SK-N-SH (cell line): ENCODE results near the gene IFIT1. TPM values are rescaled to one million over a fixed set of nuclear protein-coding genes. Genes with fewer than 3 reads are reported as not detected.

Experiments used
- CTCF ChIA-PET: fragments of 300-600, 350-600 bp; formaldehyde crosslinking; extraction: SDS; loops from one replicate; lab custom pipeline; 2021; lab: Yijun Ruan, JAX
- POLR2A ChIA-PET: fragments of 350-600 bp; sonication (Branson Sonifier 250); formaldehyde crosslinking; extraction: SDS; loops from one replicate; lab custom pipeline; 2020; ENCODE audit warnings: antibody characterized with exemption, inconsistent platforms; lab: Yijun Ruan, JAX
- DNase-seq: peaks from one replicate; pipeline ENCODE4 v3.0.0; 2012
- H2AFZ ChIP-seq: fragments of 200-600 bp; sonication (generic); 2 replicates; pipeline ENCODE4 v1.8.1; 2016; ENCODE audit warnings: antibody characterized with exemption, mild to moderate bottlenecking, low read depth
- H3F3A ChIP-seq: fragments of 200-600 bp; sonication (generic); replicated peaks from 2 replicates; pipeline ENCODE3; 2016; ENCODE audit warnings: antibody characterized with exemption, mild to moderate bottlenecking; ENCODE audit not compliant: insufficient read depth
- H3K27ac ChIP-seq, 2 experiments: fragments of 200-500 bp in 1 of 2; fragments of 200-600 bp in 1 of 2; sonication (Bioruptor generic) in 1 of 2; sonication (generic), shearing (Covaris generic) in 1 of 2; 2 replicates each; pipeline versions ENCODE4 v1.5.1 to v1.6.1; 2014 to 2016; ENCODE audit warnings: low read depth in 2 of 2, inconsistent platforms in 1 of 2, low read length in 1 of 2, mild to moderate bottlenecking in 1 of 2, mixed read lengths in 1 of 2
- H3K27me3 ChIP-seq: fragments of 200-600 bp; sonication (generic), shearing (Covaris generic); 2 replicates; pipeline ENCODE4 v1.6.1; 2016; ENCODE audit warnings: mixed run types; ENCODE audit not compliant: insufficient read depth
- H3K36me3 ChIP-seq, 2 experiments: fragments of 200-500 bp in 1 of 2; fragments of 200-600 bp in 1 of 2; sonication (Bioruptor generic) in 1 of 2; sonication (generic) in 1 of 2; replicated peaks in 1 of 2; 2 replicates each; pipeline versions ENCODE3 to v1.5.1; 2014 to 2016; ENCODE audit warnings: low read length in 1 of 2, mild to moderate bottlenecking in 1 of 2; ENCODE audit not compliant: insufficient read depth in 2 of 2, control insufficient read depth in 1 of 2
- H3K4me1 ChIP-seq, 2 experiments: fragments of 200-500 bp in 1 of 2; fragments of 200-600 bp in 1 of 2; sonication (Bioruptor generic) in 1 of 2; sonication (generic), shearing (Covaris generic) in 1 of 2; 2 replicates each; pipeline versions ENCODE4 v1.5.1 to v1.6.1; 2014 to 2016; ENCODE audit warnings: low read depth in 1 of 2, low read length in 1 of 2, mixed run types in 1 of 2; ENCODE audit not compliant: insufficient read depth in 2 of 2, control insufficient read depth in 1 of 2
- H3K4me2 ChIP-seq: fragments of 200-600 bp; sonication (generic), shearing (Covaris generic); 2 replicates; pipeline ENCODE4 v1.6.1; 2017; ENCODE audit warnings: mixed run types
- H3K4me3 ChIP-seq, 2 experiments: fragments of 200-500 bp in 1 of 2; fragments of 200-600 bp in 1 of 2; sonication (Bioruptor generic) in 1 of 2; sonication (generic), shearing (Covaris generic) in 1 of 2; 2 replicates each; pipeline versions ENCODE4 v1.5.1 to v1.8.1; 2014 to 2016; ENCODE audit warnings: low read depth in 2 of 2, inconsistent platforms in 1 of 2, low read length in 1 of 2, mild to moderate bottlenecking in 1 of 2, mixed read lengths in 1 of 2, moderate library complexity in 1 of 2
- H3K79me2 ChIP-seq: fragments of 200-600 bp; sonication (generic); 2 replicates; pipeline ENCODE4 v1.8.1; 2017; ENCODE audit warnings: mild to moderate bottlenecking; ENCODE audit not compliant: insufficient read depth
- H3K9ac ChIP-seq: fragments of 200-600 bp; sonication (generic); 2 replicates; pipeline ENCODE4 v1.6.1; 2017; ENCODE audit warnings: mixed run types
- H3K9me2 ChIP-seq: fragments of 200-600 bp; sonication (generic); 2 replicates; pipeline ENCODE4 v1.6.1; 2017; ENCODE audit warnings: mixed run types
- H3K9me3 ChIP-seq: fragments of 200-600 bp; sonication (generic); 2 replicates; pipeline ENCODE4 v1.6.1; 2017; ENCODE audit warnings: mixed run types, mild to moderate bottlenecking, moderate library complexity
- H4K20me1 ChIP-seq: fragments of 200-600 bp; sonication (generic); 2 replicates; pipeline ENCODE4 v1.6.1; 2017; ENCODE audit warnings: mild to moderate bottlenecking, mixed run types; ENCODE audit not compliant: insufficient read depth
- CHD2 ChIP-seq: fragments of 150-350 bp; IDR thresholded peaks from 2 replicates; pipeline ENCODE4 v1.6.1; 2018; ENCODE audit warnings: low read length; ENCODE audit not compliant: partially characterized antibody
- ELF1 ChIP-seq: IDR thresholded peaks from 2 replicates; pipeline ENCODE4 v1.4.0; 2012
- FOSL2 ChIP-seq: IDR thresholded peaks from 2 replicates; pipeline ENCODE4 v1.4.0; 2012; ENCODE audit warnings: low read depth, mild to moderate bottlenecking, moderate library complexity, borderline replicate concordance
- GABPA ChIP-seq: IDR thresholded peaks from 2 replicates; pipeline ENCODE4 v1.4.0; 2012; ENCODE audit warnings: low read depth, mild to moderate bottlenecking
- GATA2 ChIP-seq: sonication (generic); formaldehyde crosslinking; IDR thresholded peaks from 2 replicates; pipeline ENCODE4 v1.5.0; 2020; ENCODE audit warnings: mild to moderate bottlenecking, missing genetic modification reagents
- JUND ChIP-seq: IDR thresholded peaks from 2 replicates; pipeline ENCODE4 v1.4.0; 2012
- MEF2A ChIP-seq: IDR thresholded peaks from 2 replicates; pipeline ENCODE4 v1.4.0; 2012; ENCODE audit warnings: low read depth, borderline replicate concordance
- MXI1 ChIP-seq: IDR thresholded peaks from 2 replicates; pipeline ENCODE4 v1.6.1; 2012; ENCODE audit warnings: mild to moderate bottlenecking, low read depth, low read length, improper control_type of control experiment
- NFIC ChIP-seq: IDR thresholded peaks from 2 replicates; pipeline ENCODE4 v1.4.0; 2012; ENCODE audit warnings: borderline replicate concordance
- NRF1 ChIP-seq: IDR thresholded peaks from 2 replicates; pipeline ENCODE4 v1.6.1; 2012; ENCODE audit warnings: low read depth, mild to moderate bottlenecking, low read length
- RFX5 ChIP-seq: IDR thresholded peaks from 2 replicates; pipeline ENCODE4 v1.6.1; 2012; ENCODE audit warnings: mild to moderate bottlenecking, improper control_type of control experiment, low read length
- TCF12 ChIP-seq: IDR thresholded peaks from 2 replicates; pipeline ENCODE4 v1.4.0; 2012
- TEAD4 ChIP-seq: IDR thresholded peaks from 2 replicates; pipeline ENCODE4 v1.4.0; 2012; ENCODE audit warnings: mild to moderate bottlenecking, borderline replicate concordance; ENCODE audit not compliant: insufficient read depth
- USF1 ChIP-seq: IDR thresholded peaks from 2 replicates; pipeline ENCODE4 v1.4.0; 2012; ENCODE audit warnings: low read depth, borderline replicate concordance
- USF2 ChIP-seq: fragments of 150-350 bp; IDR thresholded peaks from 2 replicates; pipeline ENCODE4 v1.6.1; 2017; ENCODE audit warnings: antibody characterized with exemption, low read length, low read depth, borderline replicate concordance
- YY1 ChIP-seq: IDR thresholded peaks from 2 replicates; pipeline ENCODE4 v1.4.0; 2012; ENCODE audit warnings: low read depth, mild to moderate bottlenecking
- WGBS: methylation state at CpG from one replicate; pipeline ENCODE4 v1.1.6; 2017; ENCODE audit warnings: low lambda C conversion rate; 5-methylcytosine and 5-hydroxymethylcytosine counted together
- polyA plus RNA-seq, 3 experiments: library from polyadenylated mRNA; depleted of rRNA; stranded (reverse); fragments of >200 nt; gene quantifications; 2 replicates each; pipeline ENCODE4 v1.2.3, GENCODE V29; 2012
- TF ChIP-seq, protein P1 (sequence below): IDR thresholded peaks from 2 replicates; pipeline ENCODE4; 2012
- TF ChIP-seq, protein P2 (sequence below): IDR thresholded peaks from 2 replicates; pipeline ENCODE4 v1.6.1; 2012; ENCODE audit warnings: mild to moderate bottlenecking, low read depth, low read length, moderate library complexity

Gene IFIT1
- polyA plus RNA-seq, 1 of the 3 experiments (the other 2 are of a cell fraction), result 4.4 TPM

- Histone ChIP-seq H3K27ac (peak overlapping the region in 1 of 2 experiments; percentile 44; a peak in 1 of 4 replicates), H3K4me3 (no peak overlapping the region), H3K9ac (no peak overlapping the region), H3K36me3 (no peaks in the 10 kb centered on the region), H3K27me3 (no peaks in the 10 kb centered on the region), H2AFZ (0 out of 2 replicates have a peak overlapping the region, but pooled peaks have one; percentile 14), H4K20me1 (no peaks in the 10 kb centered on the region), H3K9me3 (no peaks in the 10 kb centered on the region), H3K4me1 (peaks cover 4 to 8% of the 10 kb centered on the region in 2 experiments; a peak in 2 of 4 replicates), H3K4me2 (no peak overlapping the region), H3K79me2 (no peaks in the 10 kb centered on the region), H3F3A (no peaks in the 10 kb centered on the region), H3K9me2 (no peaks in the 10 kb centered on the region)
- POLR2A ChIA-PET, result no interaction called here
- 86% methylated on average over 2 of the region's 2 CpGs for WGBS
- CTCF ChIA-PET, result interaction anchor here (0.8 kb wide), 1 partner anchor 12 kb away, joined by 3 read pairs; no protein-coding TSS in a partner anchor
- no peak for TF ChIP-seq YY1
- 0 out of 2 replicates have a peak, but pooled peaks have one; percentile 17 for TF ChIP-seq GATA2 (CRISPR knock-in tag)
- TF ChIP-seq TCF12, result peak; percentile 34
- peak; percentile 28 for DNase-seq
Observed at GRCh38 chr10:89357975-89358374, 34.4 kb upstream of the IFIT1 start.

- H3K9me3 ChIP-seq, result no peaks in the 10 kb centered on the region
- H4K20me1 ChIP-seq, result no peaks in the 10 kb centered on the region
- H3K9me2 ChIP-seq, result no peaks in the 10 kb centered on the region
- H3K4me2 ChIP-seq, result no peak overlapping the region
- TF ChIP-seq, protein P1, sequence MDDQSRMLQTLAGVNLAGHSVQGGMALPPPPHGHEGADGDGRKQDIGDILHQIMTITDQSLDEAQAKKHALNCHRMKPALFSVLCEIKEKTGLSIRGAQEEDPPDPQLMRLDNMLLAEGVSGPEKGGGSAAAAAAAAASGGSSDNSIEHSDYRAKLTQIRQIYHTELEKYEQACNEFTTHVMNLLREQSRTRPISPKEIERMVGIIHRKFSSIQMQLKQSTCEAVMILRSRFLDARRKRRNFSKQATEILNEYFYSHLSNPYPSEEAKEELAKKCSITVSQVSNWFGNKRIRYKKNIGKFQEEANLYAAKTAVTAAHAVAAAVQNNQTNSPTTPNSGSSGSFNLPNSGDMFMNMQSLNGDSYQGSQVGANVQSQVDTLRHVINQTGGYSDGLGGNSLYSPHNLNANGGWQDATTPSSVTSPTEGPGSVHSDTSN, result no peak
- TF ChIP-seq MXI1 (no peak), USF2 (no peak), JUND (no peak), GATA2 (CRISPR knock-in tag) (no peak), RFX5 (no peak), CHD2 (no peak), GABPA (no peak), YY1 (no peak), NFIC (no peak), FOSL2 (no peak), ELF1 (no peak), USF1 (no peak), MEF2A (no peak), TEAD4 (no peak), NRF1 (no peak)
- TF ChIP-seq, protein P2, sequence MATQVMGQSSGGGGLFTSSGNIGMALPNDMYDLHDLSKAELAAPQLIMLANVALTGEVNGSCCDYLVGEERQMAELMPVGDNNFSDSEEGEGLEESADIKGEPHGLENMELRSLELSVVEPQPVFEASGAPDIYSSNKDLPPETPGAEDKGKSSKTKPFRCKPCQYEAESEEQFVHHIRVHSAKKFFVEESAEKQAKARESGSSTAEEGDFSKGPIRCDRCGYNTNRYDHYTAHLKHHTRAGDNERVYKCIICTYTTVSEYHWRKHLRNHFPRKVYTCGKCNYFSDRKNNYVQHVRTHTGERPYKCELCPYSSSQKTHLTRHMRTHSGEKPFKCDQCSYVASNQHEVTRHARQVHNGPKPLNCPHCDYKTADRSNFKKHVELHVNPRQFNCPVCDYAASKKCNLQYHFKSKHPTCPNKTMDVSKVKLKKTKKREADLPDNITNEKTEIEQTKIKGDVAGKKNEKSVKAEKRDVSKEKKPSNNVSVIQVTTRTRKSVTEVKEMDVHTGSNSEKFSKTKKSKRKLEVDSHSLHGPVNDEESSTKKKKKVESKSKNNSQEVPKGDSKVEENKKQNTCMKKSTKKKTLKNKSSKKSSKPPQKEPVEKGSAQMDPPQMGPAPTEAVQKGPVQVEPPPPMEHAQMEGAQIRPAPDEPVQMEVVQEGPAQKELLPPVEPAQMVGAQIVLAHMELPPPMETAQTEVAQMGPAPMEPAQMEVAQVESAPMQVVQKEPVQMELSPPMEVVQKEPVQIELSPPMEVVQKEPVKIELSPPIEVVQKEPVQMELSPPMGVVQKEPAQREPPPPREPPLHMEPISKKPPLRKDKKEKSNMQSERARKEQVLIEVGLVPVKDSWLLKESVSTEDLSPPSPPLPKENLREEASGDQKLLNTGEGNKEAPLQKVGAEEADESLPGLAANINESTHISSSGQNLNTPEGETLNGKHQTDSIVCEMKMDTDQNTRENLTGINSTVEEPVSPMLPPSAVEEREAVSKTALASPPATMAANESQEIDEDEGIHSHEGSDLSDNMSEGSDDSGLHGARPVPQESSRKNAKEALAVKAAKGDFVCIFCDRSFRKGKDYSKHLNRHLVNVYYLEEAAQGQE, result no peak
- H3K4me3 ChIP-seq, result no peak overlapping the region
- no peak for DNase-seq
- CTCF ChIA-PET, result interaction anchor here (0.8 to 2.0 kb wide), 2 partner anchors 8 to 29 kb away, joined by 4 to 7 read pairs; no protein-coding TSS in a partner anchor
- H3K27me3 ChIP-seq, result no peaks in the 10 kb centered on the region
- POLR2A ChIA-PET, result no interaction called here
- no peak overlapping the region for H2AFZ ChIP-seq
- H3K9ac ChIP-seq, result no peak overlapping the region
- no peak overlapping the region for H3K27ac ChIP-seq
- no peaks in the 10 kb centered on the region for H3K79me2 ChIP-seq
- H3K4me1 ChIP-seq, result peaks cover 4 to 5% of the 10 kb centered on the region in 2 experiments; a peak in 2 of 4 replicates
- no peaks in the 10 kb centered on the region for H3K36me3 ChIP-seq
- H3F3A ChIP-seq, result no peaks in the 10 kb centered on the region
Observed at GRCh38 chr10:89360157-89360556, 32.3 kb upstream of the IFIT1 start.
